Esophagus squamous epithelium (tissue), 5 donors: ENCODE data around the gene GPC6. TPM values are rescaled to one million over a fixed set of nuclear protein-coding genes. Genes with fewer than 3 reads are reported as not detected.

Source experiments
- DNase-seq: peaks from one replicate; lab custom pipeline; 2025; lab: John Stamatoyannopoulos, UW
- H3K27ac ChIP-seq, 4 donors: fragments of 200-600 bp; sonication (generic); one replicate each; pipeline ENCODE4 v1.5.1; 2016 to 2019; ENCODE audit warnings: mild to moderate bottlenecking in 1 of 4
- H3K27me3 ChIP-seq, 4 donors: fragments of 200-600 bp; sonication (generic); 1 replicate in 3 of 4; 2 replicates in 1 of 4; pipeline versions ENCODE4 v1.5.1 to v1.6.0; 2017 to 2021; ENCODE audit warnings: antibody characterized with exemption in 1 of 4
- H3K36me3 ChIP-seq, 3 donors: fragments of 200-600 bp; sonication (generic); one replicate each; pipeline ENCODE4 v1.5.1; 2016 to 2019
- H3K4me1 ChIP-seq, 3 donors: fragments of 200-600 bp; sonication (generic); one replicate each; pipeline ENCODE4 v1.5.1; 2017 to 2019
- H3K4me3 ChIP-seq, 4 donors: fragments of 200-600 bp; sonication (generic); 1 replicate in 3 of 4; 2 replicates in 1 of 4; pipeline ENCODE4 v1.5.1; 2016 to 2019; ENCODE audit warnings: mild to moderate bottlenecking in 2 of 4, moderate library complexity in 1 of 4
- H3K9me3 ChIP-seq, 3 donors: fragments of 200-600 bp; sonication (generic); one replicate each; pipeline ENCODE4 v1.5.1; 2016 to 2019
- POLR2A ChIP-seq, 4 donors: fragments of 450-650 bp; IDR thresholded peaks; one replicate each; pipeline ENCODE4 v1.6.1; 2017; ENCODE audit warnings: antibody characterized with exemption in 4 of 4, mild to moderate bottlenecking in 4 of 4, moderate library complexity in 3 of 4
- WGBS, 2 donors: methylation state at CpG; one replicate each; pipeline ENCODE4 v1.1.5; 2018; 5-methylcytosine and 5-hydroxymethylcytosine counted together
- intact Hi-C: fragments of 100-400 bp; cut with DNase I; formaldehyde crosslinking; loops from one replicate; pipeline ENCODE4 v1.15.0; 2022
- total RNA-seq, 4 donors: library from RNA; depleted of rRNA; stranded (reverse); fragments of >200 nt; gene quantifications; one replicate each; pipeline ENCODE4 v1.1.0, GENCODE V29; 2016
- TF ChIP-seq, protein P1 (sequence below), 6 experiments: fragments of 450-650 bp in 4 of 6; fragments of 200-600 bp in 2 of 6; sonication (generic) in 2 of 6; IDR thresholded peaks; one replicate each; pipeline ENCODE4 v1.5.1; 2016 to 2019; ENCODE audit warnings: antibody characterized with exemption in 6 of 6, mild to moderate bottlenecking in 4 of 6, moderate library complexity in 4 of 6
- donor health status: DM: yes; HTN: yes; CAD: no.

GPC6 gene
- total RNA-seq, 4 donors from 2014 or later: 0.57 to 8.6 (median 2.6) TPM

DNA sequence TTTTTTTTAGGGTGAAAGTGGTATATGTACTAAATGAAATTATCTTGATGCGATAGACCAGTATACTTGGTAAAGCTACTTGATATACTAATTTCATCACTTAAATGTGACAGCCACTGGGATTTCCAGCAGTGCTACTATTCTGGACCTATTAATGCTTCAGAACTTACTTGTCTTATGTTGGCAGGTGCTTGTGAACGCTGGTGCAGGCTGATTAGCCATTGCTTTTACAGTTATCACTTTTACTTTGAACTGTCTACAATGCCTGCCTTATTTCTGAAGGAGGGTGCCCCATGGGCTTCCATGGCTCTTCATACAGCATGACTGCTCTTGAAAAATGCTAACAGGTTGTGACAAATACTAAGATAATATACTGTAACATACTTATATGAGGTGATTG, 294.7 kb downstream of the GPC6 start:
- Histone ChIP-seq H3K4me1 (no peaks in the 10 kb centered on the region), H3K36me3 (no peaks in the 10 kb centered on the region), H3K27me3 (no peaks in the 10 kb centered on the region), H3K4me3 (no peak overlapping the region), H3K27ac (no peak overlapping the region), H3K9me3 (no peaks in the 10 kb centered on the region)
- 59 to 76% methylated on average over 2 of the region's 2 CpGs for WGBS, 2 donors
- intact Hi-C loops: no loop called here
- no peak for DNase-seq
- TF ChIP-seq POLR2A (IDR thresholded peaks at IDR 0.05): no peak
- TF ChIP-seq, protein P1, sequence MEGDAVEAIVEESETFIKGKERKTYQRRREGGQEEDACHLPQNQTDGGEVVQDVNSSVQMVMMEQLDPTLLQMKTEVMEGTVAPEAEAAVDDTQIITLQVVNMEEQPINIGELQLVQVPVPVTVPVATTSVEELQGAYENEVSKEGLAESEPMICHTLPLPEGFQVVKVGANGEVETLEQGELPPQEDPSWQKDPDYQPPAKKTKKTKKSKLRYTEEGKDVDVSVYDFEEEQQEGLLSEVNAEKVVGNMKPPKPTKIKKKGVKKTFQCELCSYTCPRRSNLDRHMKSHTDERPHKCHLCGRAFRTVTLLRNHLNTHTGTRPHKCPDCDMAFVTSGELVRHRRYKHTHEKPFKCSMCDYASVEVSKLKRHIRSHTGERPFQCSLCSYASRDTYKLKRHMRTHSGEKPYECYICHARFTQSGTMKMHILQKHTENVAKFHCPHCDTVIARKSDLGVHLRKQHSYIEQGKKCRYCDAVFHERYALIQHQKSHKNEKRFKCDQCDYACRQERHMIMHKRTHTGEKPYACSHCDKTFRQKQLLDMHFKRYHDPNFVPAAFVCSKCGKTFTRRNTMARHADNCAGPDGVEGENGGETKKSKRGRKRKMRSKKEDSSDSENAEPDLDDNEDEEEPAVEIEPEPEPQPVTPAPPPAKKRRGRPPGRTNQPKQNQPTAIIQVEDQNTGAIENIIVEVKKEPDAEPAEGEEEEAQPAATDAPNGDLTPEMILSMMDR (IDR thresholded peaks at IDR 0.05): no peak

DNA sequence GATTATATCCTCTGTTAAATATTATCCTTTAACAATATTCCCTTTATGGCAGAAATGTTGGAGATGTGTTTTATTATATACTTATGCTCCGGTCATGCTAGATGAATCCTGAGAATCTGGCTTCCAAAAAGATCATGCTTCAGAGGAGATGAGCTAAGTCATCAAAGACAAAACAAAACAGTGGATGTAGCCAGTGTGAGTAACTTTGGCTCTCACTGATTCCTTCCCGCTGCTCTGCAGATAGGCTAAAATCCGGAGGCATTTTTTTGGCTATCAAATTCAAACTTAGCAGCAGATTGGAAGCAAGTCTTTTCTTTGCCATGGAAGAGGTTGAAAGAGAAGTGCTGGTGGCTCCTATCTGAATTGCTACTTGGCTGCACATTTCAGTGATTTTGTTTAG, 295.9 kb downstream of the GPC6 start:
- intact Hi-C loops: no loop called here
- no peaks in the 10 kb centered on the region for H3K36me3 ChIP-seq
- TF ChIP-seq, protein P1 (IDR thresholded peaks at IDR 0.05): no peak
- TF ChIP-seq POLR2A (IDR thresholded peaks at IDR 0.05): no peak

DNA sequence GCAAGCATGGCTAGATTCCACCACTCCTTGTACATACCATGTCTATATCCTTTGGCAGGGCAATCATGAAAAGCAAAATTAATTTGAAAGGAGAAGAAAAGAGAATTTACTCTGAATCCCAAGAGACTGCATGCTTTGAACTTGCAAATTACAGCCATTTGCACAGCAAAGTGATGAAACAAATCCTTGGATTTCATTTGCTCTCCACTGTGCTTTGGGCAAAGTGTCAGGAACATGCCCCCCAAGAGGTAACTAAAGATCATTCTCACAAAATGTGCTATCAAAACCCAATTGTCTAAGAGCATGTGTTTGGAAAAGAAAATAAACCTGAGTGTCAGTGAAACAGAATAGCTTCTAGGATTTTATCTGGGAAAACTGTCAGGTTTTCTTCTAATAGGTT, 298.5 kb downstream of the GPC6 start:
- Histone ChIP-seq H3K4me1 (no peaks in the 10 kb centered on the region), H3K27me3 (no peaks in the 10 kb centered on the region), H3K4me3 (no peak overlapping the region), H3K36me3 (no peaks in the 10 kb centered on the region), H3K27ac (no peak overlapping the region), H3K9me3 (no peaks in the 10 kb centered on the region)
- intact Hi-C loops: no loop called here
- no peak for DNase-seq
- TF ChIP-seq POLR2A (IDR thresholded peaks at IDR 0.05): no peak
- TF ChIP-seq, protein P1 (IDR thresholded peaks at IDR 0.05): no peak

More for the DNA sequence above, 295.9 kb downstream of the GPC6 start:
- H3K9me3 ChIP-seq: no peaks in the 10 kb centered on the region
- H3K27me3 ChIP-seq: no peaks in the 10 kb centered on the region
- 39 to 64% methylated on average over 3 of the region's 3 CpGs for WGBS, 2 donors
- no peaks in the 10 kb centered on the region for H3K4me1 ChIP-seq
- no peak for DNase-seq
- no peak overlapping the region for H3K27ac ChIP-seq
- H3K4me3 ChIP-seq: no peak overlapping the region

DNA sequence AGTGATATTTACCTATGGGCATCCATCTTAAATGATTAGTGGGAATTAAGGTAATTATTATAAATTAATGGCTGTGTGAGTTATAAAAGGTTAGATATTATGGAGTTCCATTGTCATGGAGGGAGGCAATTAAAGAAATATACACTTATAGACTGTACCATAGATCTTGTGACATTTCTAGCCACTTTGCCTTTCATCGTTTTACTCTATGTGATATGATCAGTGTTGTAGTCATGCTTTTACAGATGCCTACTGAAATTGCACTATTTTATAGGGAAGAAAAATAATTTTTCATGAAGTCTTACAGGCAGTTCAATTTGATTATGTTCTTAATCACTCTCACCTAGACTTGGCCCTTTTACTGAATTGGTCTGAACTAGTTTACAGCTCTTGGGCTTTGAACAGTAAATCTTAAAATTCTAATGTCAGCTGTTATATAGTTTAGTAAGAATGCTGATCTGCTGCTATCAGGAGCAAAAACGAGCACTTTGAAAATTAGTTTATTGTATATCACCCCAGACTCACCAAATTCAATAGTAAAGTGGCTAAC, 301.2 kb downstream of the GPC6 start:
- H3K4me3 ChIP-seq: no peak overlapping the region
- no peaks in the 10 kb centered on the region for H3K27me3 ChIP-seq
- intact Hi-C loops: no loop called here
- TF ChIP-seq POLR2A (IDR thresholded peaks at IDR 0.05): no peak
- TF ChIP-seq, protein P1 (IDR thresholded peaks at IDR 0.05): no peak
- H3K36me3 ChIP-seq: no peaks in the 10 kb centered on the region
- no peak for DNase-seq
- no peaks in the 10 kb centered on the region for H3K9me3 ChIP-seq
- H3K27ac ChIP-seq: no peak overlapping the region
- no peaks in the 10 kb centered on the region for H3K4me1 ChIP-seq
- WGBS, 2 donors: 56 to 58% methylated on average over 2 of the region's 2 CpGs

DNA sequence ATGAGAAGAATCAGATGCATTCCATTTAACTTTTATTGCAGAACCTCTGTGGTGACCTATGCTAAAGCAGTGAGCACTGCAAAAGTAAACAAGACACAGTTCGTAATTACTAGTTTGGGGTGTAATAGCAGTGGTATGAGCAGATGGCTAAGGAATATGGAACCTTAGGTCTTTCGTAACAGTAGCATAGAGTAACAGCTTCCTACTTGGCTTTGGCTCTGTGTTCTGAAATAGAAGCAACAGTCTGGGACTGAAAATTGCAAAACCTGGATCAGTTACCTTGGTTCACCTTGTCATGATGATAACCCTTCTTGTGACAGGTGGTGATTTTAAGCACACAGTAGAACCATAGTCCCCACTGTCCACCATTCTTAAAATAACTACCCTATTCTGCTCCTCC, 303.4 kb downstream of the GPC6 start:
- Histone ChIP-seq H3K27ac (no peak overlapping the region), H3K36me3 (no peaks in the 10 kb centered on the region), H3K4me1 (no peaks in the 10 kb centered on the region), H3K27me3 (no peaks in the 10 kb centered on the region), H3K9me3 (no peaks in the 10 kb centered on the region), H3K4me3 (no peak overlapping the region)
- intact Hi-C loops: no loop called here
- WGBS, 2 donors: 59 to 82% methylated on average over 2 of the region's 2 CpGs
- DNase-seq: no peak
- TF ChIP-seq POLR2A (IDR thresholded peaks at IDR 0.05): no peak
- TF ChIP-seq, protein P1 (IDR thresholded peaks at IDR 0.05): no peak
